GM19239 (cell line): ENCODE measurements around the gene LPIN3.

Source experiments
- DNase-seq: peaks from one replicate; pipeline ENCODE4 v3.0.0; 2011; ENCODE audit warnings: low spot score; ENCODE audit not compliant: insufficient read length
- FAIRE-seq: peaks from 2 replicates; lab custom pipeline; 2011; peaks lifted over from hg19 to GRCh38; lab: Jason Lieb, UNC

The LPIN3 gene

GRCh38 chr20:41317546-41318270, 22.9 kb upstream of the LPIN3 start, which contains the start of gene ZHX3:
Gene ZHX3, minus strand, starts transcription at chr20:41317731. Its CDS starts 112,815 bp downstream, at chr20:41204916.
- FAIRE-seq (peak; percentile 77), DNase-seq (peak; percentile 96)

DNA sequence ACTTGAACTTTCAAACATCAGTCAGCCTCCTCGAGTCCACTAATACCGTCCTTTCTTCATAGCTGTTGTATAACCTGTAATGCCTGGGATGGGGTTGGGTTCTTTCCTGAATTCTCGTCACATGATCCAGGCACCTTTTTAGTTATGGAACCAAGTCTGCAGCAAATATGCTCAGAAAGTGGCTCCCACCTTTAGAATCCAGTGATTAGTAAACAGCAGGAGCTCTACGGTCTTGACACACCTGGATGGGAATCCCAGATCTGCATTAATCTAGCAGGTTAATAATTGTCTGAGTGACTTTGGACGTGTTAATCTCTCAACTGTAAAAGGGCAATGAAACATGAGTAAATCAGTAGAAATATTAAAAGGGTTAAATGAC, 22.4 kb upstream of the LPIN3 start:
- DNase-seq: no peak
- FAIRE-seq: no peak

GRCh38 chr20:41320441-41320840, 20.2 kb upstream of the LPIN3 start:
- no peak for FAIRE-seq
- no peak for DNase-seq

GRCh38 chr20:41320976-41321375, 19.6 kb upstream of the LPIN3 start:
- FAIRE-seq: no peak
- DNase-seq: no peak

DNA sequence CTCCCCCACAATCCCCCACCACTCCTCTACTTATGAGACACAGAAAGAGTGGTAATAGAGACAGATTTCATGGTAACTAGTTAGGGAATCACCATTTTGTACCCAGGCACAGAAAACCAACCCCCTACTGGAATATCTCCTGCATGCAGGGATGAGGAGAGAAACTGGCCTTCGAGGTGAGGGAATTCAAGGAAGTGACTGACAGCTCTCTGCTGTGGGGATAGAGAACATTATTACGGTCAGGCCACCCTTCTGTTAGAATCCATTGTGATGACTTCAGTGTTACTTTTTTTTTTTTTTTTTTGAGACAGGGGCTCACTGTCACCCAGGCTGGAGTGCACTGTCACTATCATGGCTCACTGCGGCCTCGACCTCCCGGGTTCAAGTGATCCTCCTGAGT, 13.4 kb upstream of the LPIN3 start:
- DNase-seq (no peak), FAIRE-seq (no peak)

DNA sequence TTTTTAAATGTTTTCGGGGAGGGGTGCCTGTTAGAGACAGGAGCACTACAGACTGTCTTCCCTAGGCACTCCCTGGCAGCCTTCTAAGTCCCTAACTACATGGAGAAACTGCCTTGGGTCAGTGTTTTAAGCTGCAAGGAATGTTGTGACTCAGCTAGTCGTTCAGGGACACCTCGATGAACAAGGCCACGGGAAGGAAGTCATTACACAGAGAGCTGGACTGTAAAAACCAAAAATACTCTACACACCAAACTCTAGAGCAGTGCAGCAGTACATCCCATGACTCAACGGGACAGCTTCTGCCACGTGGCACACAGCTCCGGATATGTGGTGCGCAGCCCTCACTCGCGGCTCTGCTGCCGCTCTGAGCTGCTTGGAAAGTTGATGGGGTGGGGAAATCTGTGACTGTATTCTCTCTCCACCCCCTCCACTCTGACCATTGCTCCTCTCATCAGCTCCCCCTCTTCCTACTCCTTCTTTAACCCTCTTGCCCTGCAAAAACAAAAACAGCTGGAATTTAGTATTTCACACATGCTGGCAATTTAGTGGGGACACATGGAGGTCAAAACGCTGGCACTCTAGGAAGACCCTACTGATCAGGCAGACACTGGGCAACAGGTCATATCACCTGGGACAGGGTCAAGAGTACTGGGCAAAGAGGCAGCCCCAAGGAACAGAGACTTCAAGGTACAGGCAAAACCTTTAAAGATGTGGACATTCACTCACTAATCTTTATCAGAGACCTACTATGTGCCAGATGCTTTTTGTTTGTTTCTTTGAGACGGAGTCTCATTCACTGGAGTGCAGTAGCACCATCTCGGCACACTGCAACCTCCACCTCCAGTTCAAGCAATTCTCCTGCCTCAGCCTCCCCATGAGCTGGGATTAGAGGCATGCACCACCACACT, 10.9 kb upstream of the LPIN3 start:
- peak; percentile 42 for DNase-seq
- FAIRE-seq: peak; percentile 80

GRCh38 chr20:41330343-41330720, 10.3 kb upstream of the LPIN3 start:
- no peak for FAIRE-seq
- no peak for DNase-seq

GRCh38 chr20:41330941-41331340, 9.7 kb upstream of the LPIN3 start:
- DNase-seq (no peak), FAIRE-seq (no peak)

GRCh38 chr20:41331731-41332130, 8.9 kb upstream of the LPIN3 start:
- FAIRE-seq (no peak), DNase-seq (no peak)

GRCh38 chr20:41334036-41334435, 6.6 kb upstream of the LPIN3 start:
- no peak for FAIRE-seq

GRCh38 chr20:41334443-41335421, 5.9 kb upstream of the LPIN3 start:
- FAIRE-seq (no peak), DNase-seq (no peak)

More at GRCh38 chr20:41334036-41334435, 6.6 kb upstream of the LPIN3 start:
- no peak for DNase-seq

DNA sequence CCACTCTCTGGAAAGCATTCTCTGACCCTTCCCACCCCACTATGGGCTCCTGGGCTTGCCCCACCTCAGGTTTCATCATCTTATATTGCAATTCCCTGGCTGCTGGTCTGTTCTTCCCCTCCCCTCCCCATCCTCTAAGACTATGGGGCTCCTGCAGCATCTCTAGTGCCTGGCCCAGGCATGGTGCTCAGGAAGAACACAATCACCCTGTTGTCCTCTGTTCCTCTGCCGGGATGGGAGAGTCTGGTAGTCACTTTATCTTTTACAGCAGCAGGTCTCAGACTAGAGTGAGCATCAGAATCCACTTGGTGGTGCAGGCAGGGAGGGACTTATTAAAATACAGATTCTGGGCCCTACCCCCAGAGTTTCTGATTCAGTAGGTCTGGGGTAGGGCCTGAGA, 5.0 kb upstream of the LPIN3 start:
- no peak for DNase-seq
- FAIRE-seq: no peak

GRCh38 chr20:41336711-41337492, 3.7 kb upstream of the LPIN3 start:
- no peak for DNase-seq
- FAIRE-seq: no peak

- peak; percentile 95 for FAIRE-seq
- DNase-seq: peak; percentile 80
These were observed 679 bp upstream of the LPIN3 start for GRCh38 chr20:41339957-41340326.

GRCh38 chr20:41342474-41343464, 2.1 kb downstream of the LPIN3 start:
- DNase-seq: no peak
- no peak for FAIRE-seq

GRCh38 chr20:41344477-41344876, 3.9 kb downstream of the LPIN3 start:
- DNase-seq (no peak), FAIRE-seq (no peak)

GRCh38 chr20:41344938-41345728, 4.5 kb downstream of the LPIN3 start:
- FAIRE-seq (no peak), DNase-seq (no peak)

DNA sequence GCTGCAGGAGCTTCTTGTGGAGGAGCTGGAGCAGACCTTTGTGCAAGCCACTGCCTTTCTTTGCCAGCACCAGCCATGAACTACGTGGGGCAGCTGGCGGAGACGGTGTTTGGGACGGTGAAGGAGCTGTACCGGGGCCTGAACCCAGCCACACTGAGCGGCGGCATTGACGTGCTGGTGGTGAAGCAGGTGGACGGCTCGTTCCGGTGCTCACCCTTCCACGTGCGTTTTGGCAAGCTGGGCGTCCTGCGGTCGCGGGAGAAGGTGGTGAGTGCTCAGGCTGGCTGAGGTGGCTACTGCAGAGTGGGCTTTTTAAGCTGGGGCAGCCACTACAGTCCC, 5.1 kb downstream of the LPIN3 start:
- DNase-seq: no peak
- no peak for FAIRE-seq
